ENCODE data around the gene CHD5.

Gene CHD5

GRCh38 chr1:6091823-6092109 lies 88.4 kb downstream of the CHD5 start (continued):
- TF ChIP-seq POU6F1 (CRISPR knock-in tag; IDR thresholded peaks at IDR 0.05; ENCODE audit: borderline replicate concordance, low read depth) (no peak), CSDC2 (CRISPR knock-in tag; IDR thresholded peaks at IDR 0.05) (no peak), ESRRG (CRISPR knock-in tag; IDR thresholded peaks at IDR 0.05) (no peak), TCF4 (CRISPR knock-in tag; IDR thresholded peaks at IDR 0.05; ENCODE audit: borderline replicate concordance) (no peak), CREB5 (CRISPR knock-in tag; IDR thresholded peaks at IDR 0.05; ENCODE audit: low read depth) (no peak), ZFP3 (CRISPR knock-in tag; IDR thresholded peaks at IDR 0.05) (no peak), ZC3H10 (CRISPR knock-in tag; IDR thresholded peaks at IDR 0.05) (no peak), GLIS3 (CRISPR knock-in tag; IDR thresholded peaks at IDR 0.05) (no peak), ISL1 (CRISPR knock-in tag; IDR thresholded peaks at IDR 0.05) (no peak), BACH2 (CRISPR knock-in tag; IDR thresholded peaks at IDR 0.05; ENCODE audit: borderline replicate concordance) (no peak)

- TF ChIP-seq PATZ1 (CRISPR knock-in tag; IDR thresholded peaks at IDR 0.05; ENCODE audit: borderline replicate concordance): no peak
- no peak for TF ChIP-seq ZC3H10 (CRISPR knock-in tag; IDR thresholded peaks at IDR 0.05)
- no peak for TF ChIP-seq CSDC2 (CRISPR knock-in tag; IDR thresholded peaks at IDR 0.05)
- no peak for TF ChIP-seq TSHZ2 (CRISPR knock-in tag; IDR thresholded peaks at IDR 0.05)
- TF ChIP-seq TOX (CRISPR knock-in tag; IDR thresholded peaks at IDR 0.05; ENCODE audit: borderline replicate concordance): no peak
- TF ChIP-seq ZFP3 (CRISPR knock-in tag; IDR thresholded peaks at IDR 0.05): no peak
- TF ChIP-seq CREB5 (CRISPR knock-in tag; IDR thresholded peaks at IDR 0.05; ENCODE audit: low read depth): no peak
- no peak for TF ChIP-seq GLIS3 (CRISPR knock-in tag; IDR thresholded peaks at IDR 0.05)
- no peak for TF ChIP-seq ZNF8 (CRISPR knock-in tag; IDR thresholded peaks at IDR 0.05)
- TF ChIP-seq RARB (CRISPR knock-in tag; IDR thresholded peaks at IDR 0.05): no peak
- no peak for TF ChIP-seq CSRNP3 (CRISPR knock-in tag; IDR thresholded peaks at IDR 0.05)
- TF ChIP-seq BACH2 (CRISPR knock-in tag; IDR thresholded peaks at IDR 0.05; ENCODE audit: borderline replicate concordance): no peak
- ATAC-seq: no peak
Measured at GRCh38 chr1:6090996-6091822, 88.9 kb downstream of the CHD5 start.

GRCh38 chr1:6090288-6090687 lies 89.8 kb downstream of the CHD5 start:
- ATAC-seq: no peak
- no peak for TF ChIP-seq ISL1 (CRISPR knock-in tag; IDR thresholded peaks at IDR 0.05)
- TF ChIP-seq TCF4 (CRISPR knock-in tag; IDR thresholded peaks at IDR 0.05; ENCODE audit: borderline replicate concordance): no peak
- TF ChIP-seq POU6F1 (CRISPR knock-in tag; IDR thresholded peaks at IDR 0.05; ENCODE audit: borderline replicate concordance, low read depth): no peak
- TF ChIP-seq ZFP30 (CRISPR knock-in tag; IDR thresholded peaks at IDR 0.05): no peak
- no peak for TF ChIP-seq PATZ1 (CRISPR knock-in tag; IDR thresholded peaks at IDR 0.05; ENCODE audit: borderline replicate concordance)
- TF ChIP-seq SNAI2 (CRISPR knock-in tag; IDR thresholded peaks at IDR 0.05): no peak
- no peak for TF ChIP-seq ARNTL (CRISPR knock-in tag; IDR thresholded peaks at IDR 0.05; ENCODE audit: borderline replicate concordance, low read depth)
- TF ChIP-seq ZNF70 (CRISPR knock-in tag; IDR thresholded peaks at IDR 0.05): no peak
- no peak for TF ChIP-seq OSR1 (CRISPR knock-in tag; IDR thresholded peaks at IDR 0.05)
- TF ChIP-seq PPARA (CRISPR knock-in tag; IDR thresholded peaks at IDR 0.05; ENCODE audit: borderline replicate concordance): no peak
- no peak for TF ChIP-seq ESRRG (CRISPR knock-in tag; IDR thresholded peaks at IDR 0.05)

All from SK-N-SH treated with all-trans-retinoic acid at 6 μM for 48 hours (cell line).